Measurements from ENCODE around the gene VWA1. TPM values are rescaled to one million over a fixed set of nuclear protein-coding genes. Genes with fewer than 3 reads are reported as not detected.

The VWA1 gene
- total and polyA plus RNA-seq, 10 of the 15 experiments (the other 5 are each of a cell fraction or from before 2014, with no cell fraction given) = 0.02 to 1.7 (median 0.32) TPM; not detected in 2

DNA sequence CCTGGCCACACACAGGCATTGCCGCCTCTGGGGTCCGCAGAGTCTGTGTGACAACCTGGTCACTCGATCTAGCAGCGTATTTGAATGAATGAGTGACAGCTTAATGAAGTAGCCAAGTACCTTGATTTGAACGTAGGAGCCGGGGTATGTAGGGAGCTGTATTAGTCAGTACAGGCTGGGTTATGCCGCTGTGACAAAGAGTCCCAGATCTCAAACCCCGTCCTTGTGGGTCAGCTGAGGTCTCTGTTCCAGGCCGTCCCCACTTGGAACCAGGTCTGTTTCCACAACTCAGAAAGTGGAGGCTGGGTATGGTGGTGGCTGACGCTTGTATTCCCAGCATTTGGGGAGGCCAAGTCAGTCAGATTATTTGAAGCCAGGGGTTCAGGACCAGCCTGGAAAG lies 56.1 kb downstream of the VWA1 start:
- Histone ChIP-seq H4K20me1 (ENCODE audit: control insufficient read depth, insufficient read depth) (no peaks in the 10 kb centered on the region), H3K9me3 (replicated peaks; ENCODE audit: control insufficient read depth, insufficient read depth, low read length) (peaks cover 6% of the 10 kb centered on the region; the same call in 2 of the 3 replicates), H3K27me3 (replicated peaks in 1 of 2; ENCODE audit: control insufficient read depth in 2 of 2, insufficient read depth in 2 of 2, low read length in 1 of 2) (no peaks in the 10 kb centered on the region), H3K4me3 (no peak overlapping the region), H3K79me2 (ENCODE audit: control insufficient read depth, insufficient read depth, low read length) (no peaks in the 10 kb centered on the region), H3K4me1 (ENCODE audit: control insufficient read depth, insufficient read depth, low read length) (no peaks in the 10 kb centered on the region), H3K36me3 (ENCODE audit: control insufficient read depth in 2 of 2, insufficient read depth in 2 of 2, low read length in 1 of 2) (peaks cover 6 to 18% of the 10 kb centered on the region in 2 experiments; a peak in 3 of 4 replicates), H3K4me2 (ENCODE audit: control insufficient read depth, insufficient read depth) (no peak overlapping the region), H2AFZ (ENCODE audit: control insufficient read depth, low read depth, low read length) (no peak overlapping the region), H3K9ac (ENCODE audit: control insufficient read depth, insufficient read depth, low read length) (no peak overlapping the region), H3K27ac (ENCODE audit: control insufficient read depth, insufficient read depth) (no peak overlapping the region)
- WGBS (ENCODE audit: insufficient coverage, insufficient replicate concordance, low lambda C conversion rate, missing lambda C conversion rate) = 100% methylated on average over 10 of the region's 10 CpGs
- ATAC-seq (no peak), DNase-seq (ENCODE audit: low read depth, low spot score) (no peak), FAIRE-seq (no peak)
- CTCF ChIA-PET = interaction anchor here (0.7 kb wide), 1 partner anchor 489 kb away, joined by 3 read pairs; no protein-coding TSS in a partner anchor
- intact Hi-C loops (cut with micrococcal nuclease; ENCODE audit: unreplicated experiment) (no loop called here), in situ Hi-C loops (cut with MboI) (no loop called here)
- SMC1A ChIA-PET (ENCODE audit: uncharacterized antibody, unreplicated experiment) = no interaction called here
- RAD21 ChIA-PET (ENCODE audit: unreplicated experiment) = no interaction called here
- POLR2A ChIA-PET = no interaction called here
- BruUV-seq (replicated peaks) = no TSS peak
- TF ChIP-seq PML (IDR thresholded peaks at IDR 0.05; ENCODE audit: low read length) (no peak), RAD51 (IDR thresholded peaks at IDR 0.05) (no peak), TAF1 (IDR thresholded peaks at IDR 0.05; ENCODE audit: borderline replicate concordance, low read depth, low read length) (no peak), BHLHE40 (IDR thresholded peaks at IDR 0.05; ENCODE audit: borderline replicate concordance in 1 of 2, low read depth in 2 of 2, low read length in 1 of 2) (no peak), IKZF2 (IDR thresholded peaks at IDR 0.05) (no peak), TCF12 (IDR thresholded peaks at IDR 0.05; ENCODE audit: low read depth, low read length) (no peak), SIX5 (IDR thresholded peaks at IDR 0.05; ENCODE audit: low read depth, low read length, severe bottlenecking) (no peak), NR2C1 (IDR thresholded peaks at IDR 0.05) (no peak), CHD2 (IDR thresholded peaks at IDR 0.05; ENCODE audit: borderline replicate concordance, low read depth, low read length) (no peak), ZNF217 (IDR thresholded peaks at IDR 0.05) (no peak), BACH1 (IDR thresholded peaks at IDR 0.05; ENCODE audit: borderline replicate concordance) (no peak)
- TF ChIP-seq, protein P1, sequence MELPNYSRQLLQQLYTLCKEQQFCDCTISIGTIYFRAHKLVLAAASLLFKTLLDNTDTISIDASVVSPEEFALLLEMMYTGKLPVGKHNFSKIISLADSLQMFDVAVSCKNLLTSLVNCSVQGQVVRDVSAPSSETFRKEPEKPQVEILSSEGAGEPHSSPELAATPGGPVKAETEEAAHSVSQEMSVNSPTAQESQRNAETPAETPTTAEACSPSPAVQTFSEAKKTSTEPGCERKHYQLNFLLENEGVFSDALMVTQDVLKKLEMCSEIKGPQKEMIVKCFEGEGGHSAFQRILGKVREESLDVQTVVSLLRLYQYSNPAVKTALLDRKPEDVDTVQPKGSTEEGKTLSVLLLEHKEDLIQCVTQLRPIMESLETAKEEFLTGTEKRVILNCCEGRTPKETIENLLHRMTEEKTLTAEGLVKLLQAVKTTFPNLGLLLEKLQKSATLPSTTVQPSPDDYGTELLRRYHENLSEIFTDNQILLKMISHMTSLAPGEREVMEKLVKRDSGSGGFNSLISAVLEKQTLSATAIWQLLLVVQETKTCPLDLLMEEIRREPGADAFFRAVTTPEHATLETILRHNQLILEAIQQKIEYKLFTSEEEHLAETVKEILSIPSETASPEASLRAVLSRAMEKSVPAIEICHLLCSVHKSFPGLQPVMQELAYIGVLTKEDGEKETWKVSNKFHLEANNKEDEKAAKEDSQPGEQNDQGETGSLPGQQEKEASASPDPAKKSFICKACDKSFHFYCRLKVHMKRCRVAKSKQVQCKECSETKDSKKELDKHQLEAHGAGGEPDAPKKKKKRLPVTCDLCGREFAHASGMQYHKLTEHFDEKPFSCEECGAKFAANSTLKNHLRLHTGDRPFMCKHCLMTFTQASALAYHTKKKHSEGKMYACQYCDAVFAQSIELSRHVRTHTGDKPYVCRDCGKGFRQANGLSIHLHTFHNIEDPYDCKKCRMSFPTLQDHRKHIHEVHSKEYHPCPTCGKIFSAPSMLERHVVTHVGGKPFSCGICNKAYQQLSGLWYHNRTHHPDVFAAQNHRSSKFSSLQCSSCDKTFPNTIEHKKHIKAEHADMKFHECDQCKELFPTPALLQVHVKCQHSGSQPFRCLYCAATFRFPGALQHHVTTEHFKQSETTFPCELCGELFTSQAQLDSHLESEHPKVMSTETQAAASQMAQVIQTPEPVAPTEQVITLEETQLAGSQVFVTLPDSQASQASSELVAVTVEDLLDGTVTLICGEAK (IDR thresholded peaks at IDR 0.05; ENCODE audit: borderline replicate concordance) = no peak
- TF ChIP-seq, protein P2, sequence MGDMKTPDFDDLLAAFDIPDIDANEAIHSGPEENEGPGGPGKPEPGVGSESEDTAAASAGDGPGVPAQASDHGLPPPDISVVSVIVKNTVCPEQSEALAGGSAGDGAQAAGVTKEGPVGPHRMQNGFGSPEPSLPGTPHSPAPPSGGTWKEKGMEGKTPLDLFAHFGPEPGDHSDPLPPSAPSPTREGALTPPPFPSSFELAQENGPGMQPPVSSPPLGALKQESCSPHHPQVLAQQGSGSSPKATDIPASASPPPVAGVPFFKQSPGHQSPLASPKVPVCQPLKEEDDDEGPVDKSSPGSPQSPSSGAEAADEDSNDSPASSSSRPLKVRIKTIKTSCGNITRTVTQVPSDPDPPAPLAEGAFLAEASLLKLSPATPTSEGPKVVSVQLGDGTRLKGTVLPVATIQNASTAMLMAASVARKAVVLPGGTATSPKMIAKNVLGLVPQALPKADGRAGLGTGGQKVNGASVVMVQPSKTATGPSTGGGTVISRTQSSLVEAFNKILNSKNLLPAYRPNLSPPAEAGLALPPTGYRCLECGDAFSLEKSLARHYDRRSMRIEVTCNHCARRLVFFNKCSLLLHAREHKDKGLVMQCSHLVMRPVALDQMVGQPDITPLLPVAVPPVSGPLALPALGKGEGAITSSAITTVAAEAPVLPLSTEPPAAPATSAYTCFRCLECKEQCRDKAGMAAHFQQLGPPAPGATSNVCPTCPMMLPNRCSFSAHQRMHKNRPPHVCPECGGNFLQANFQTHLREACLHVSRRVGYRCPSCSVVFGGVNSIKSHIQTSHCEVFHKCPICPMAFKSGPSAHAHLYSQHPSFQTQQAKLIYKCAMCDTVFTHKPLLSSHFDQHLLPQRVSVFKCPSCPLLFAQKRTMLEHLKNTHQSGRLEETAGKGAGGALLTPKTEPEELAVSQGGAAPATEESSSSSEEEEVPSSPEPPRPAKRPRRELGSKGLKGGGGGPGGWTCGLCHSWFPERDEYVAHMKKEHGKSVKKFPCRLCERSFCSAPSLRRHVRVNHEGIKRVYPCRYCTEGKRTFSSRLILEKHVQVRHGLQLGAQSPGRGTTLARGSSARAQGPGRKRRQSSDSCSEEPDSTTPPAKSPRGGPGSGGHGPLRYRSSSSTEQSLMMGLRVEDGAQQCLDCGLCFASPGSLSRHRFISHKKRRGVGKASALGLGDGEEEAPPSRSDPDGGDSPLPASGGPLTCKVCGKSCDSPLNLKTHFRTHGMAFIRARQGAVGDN (IDR thresholded peaks at IDR 0.05) = no peak
- TF ChIP-seq, protein P3, sequence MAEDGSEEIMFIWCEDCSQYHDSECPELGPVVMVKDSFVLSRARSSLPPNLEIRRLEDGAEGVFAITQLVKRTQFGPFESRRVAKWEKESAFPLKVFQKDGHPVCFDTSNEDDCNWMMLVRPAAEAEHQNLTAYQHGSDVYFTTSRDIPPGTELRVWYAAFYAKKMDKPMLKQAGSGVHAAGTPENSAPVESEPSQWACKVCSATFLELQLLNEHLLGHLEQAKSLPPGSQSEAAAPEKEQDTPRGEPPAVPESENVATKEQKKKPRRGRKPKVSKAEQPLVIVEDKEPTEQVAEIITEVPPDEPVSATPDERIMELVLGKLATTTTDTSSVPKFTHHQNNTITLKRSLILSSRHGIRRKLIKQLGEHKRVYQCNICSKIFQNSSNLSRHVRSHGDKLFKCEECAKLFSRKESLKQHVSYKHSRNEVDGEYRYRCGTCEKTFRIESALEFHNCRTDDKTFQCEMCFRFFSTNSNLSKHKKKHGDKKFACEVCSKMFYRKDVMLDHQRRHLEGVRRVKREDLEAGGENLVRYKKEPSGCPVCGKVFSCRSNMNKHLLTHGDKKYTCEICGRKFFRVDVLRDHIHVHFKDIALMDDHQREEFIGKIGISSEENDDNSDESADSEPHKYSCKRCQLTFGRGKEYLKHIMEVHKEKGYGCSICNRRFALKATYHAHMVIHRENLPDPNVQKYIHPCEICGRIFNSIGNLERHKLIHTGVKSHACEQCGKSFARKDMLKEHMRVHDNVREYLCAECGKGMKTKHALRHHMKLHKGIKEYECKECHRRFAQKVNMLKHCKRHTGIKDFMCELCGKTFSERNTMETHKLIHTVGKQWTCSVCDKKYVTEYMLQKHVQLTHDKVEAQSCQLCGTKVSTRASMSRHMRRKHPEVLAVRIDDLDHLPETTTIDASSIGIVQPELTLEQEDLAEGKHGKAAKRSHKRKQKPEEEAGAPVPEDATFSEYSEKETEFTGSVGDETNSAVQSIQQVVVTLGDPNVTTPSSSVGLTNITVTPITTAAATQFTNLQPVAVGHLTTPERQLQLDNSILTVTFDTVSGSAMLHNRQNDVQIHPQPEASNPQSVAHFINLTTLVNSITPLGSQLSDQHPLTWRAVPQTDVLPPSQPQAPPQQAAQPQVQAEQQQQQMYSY (CRISPR knock-in tag; IDR thresholded peaks at IDR 0.05) = no peak
